IPS-11a (cell line): ENCODE results near the gene LGR4.

ENCODE experiments used
- H3K4me3 ChIP-seq: one replicate; pipeline ENCODE4 v1.5.1; 2013; ENCODE audit warnings: low read depth, low read length, control low read depth

Gene LGR4

GRCh38 chr11:27386181-27386845, 86.3 kb downstream of the LGR4 start:
- no peak overlapping the region for H3K4me3 ChIP-seq

GRCh38 chr11:27385245-27385644, 87.3 kb downstream of the LGR4 start:
- H3K4me3 ChIP-seq: no peak overlapping the region

DNA sequence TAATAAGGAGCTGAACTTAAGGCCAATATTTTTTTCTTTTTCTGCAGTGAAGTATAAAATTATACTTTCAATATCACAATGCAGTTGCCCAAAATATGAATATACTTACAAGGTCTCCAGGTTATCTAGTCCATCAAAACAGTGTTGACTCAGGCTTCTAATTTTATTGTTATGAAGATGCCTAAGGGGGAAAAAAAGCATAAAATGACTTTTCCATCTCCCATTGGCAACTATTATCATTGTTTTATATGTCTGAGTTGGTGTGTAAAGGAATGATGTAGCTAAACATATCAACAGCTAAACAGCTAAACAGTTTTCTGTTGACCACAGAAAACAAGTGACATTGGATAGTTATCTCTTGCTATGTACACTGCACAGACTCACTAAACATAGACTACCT, 88.4 kb downstream of the LGR4 start:
- no peak overlapping the region for H3K4me3 ChIP-seq

DNA sequence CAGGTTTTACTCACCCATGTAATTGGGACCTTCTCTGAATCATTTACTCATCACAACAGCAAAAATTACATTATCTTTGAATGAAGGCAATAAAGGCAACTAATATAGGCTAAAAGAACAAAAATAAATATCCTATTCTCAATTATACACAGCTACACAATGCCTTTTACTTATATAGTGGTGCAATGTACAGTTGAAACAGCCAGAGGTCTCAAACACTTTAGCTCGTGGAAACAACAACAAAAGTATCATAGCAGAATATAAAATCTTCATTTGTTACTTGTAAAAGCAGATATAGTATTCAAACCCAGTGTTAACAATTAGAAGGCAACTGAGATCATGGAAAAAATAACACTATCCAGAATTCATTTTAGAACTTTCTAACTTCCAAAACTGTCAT, 88.9 kb downstream of the LGR4 start:
- H3K4me3 ChIP-seq: no peak overlapping the region

- no peak overlapping the region for H3K4me3 ChIP-seq
Measured at GRCh38 chr11:27381238-27381666, 91.3 kb downstream of the LGR4 start.

DNA sequence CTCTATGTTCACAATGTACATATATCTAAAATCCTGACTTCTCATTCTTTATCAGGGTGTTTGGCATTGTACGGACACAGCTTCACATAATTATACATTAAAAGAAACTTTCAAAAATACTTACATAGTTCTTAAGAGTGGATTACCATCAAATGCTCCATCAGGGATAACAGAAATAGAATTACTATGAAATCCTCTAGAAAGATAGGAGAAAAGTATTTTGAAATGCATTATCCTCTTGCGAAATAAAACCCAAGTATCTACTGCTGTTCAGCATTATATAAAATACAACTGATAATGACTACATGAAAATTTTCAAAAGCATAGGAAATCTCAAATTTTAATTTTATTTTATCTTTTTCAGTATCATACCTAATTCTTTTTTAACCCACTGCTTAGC, 91.8 kb downstream of the LGR4 start:
- H3K4me3 ChIP-seq: no peak overlapping the region

DNA sequence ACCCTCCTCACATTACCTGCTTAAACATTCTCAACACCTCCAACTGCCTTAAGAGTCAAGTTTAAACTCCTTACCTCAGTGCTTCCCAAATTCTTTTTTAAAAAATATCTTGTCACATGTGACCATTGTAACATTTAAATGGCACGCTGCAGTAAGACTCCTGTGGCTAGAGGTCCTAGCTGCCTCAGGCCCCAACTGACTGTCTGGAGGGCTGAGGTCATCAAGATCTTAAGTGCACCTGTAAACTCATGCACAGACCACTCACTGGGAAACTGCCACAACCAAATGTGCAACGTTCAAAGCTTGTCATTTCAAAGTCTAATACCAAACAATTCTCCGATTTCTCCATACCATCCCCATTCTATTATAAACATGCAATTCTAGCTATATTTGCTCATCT, 93.1 kb downstream of the LGR4 start:
- no peak overlapping the region for H3K4me3 ChIP-seq

DNA sequence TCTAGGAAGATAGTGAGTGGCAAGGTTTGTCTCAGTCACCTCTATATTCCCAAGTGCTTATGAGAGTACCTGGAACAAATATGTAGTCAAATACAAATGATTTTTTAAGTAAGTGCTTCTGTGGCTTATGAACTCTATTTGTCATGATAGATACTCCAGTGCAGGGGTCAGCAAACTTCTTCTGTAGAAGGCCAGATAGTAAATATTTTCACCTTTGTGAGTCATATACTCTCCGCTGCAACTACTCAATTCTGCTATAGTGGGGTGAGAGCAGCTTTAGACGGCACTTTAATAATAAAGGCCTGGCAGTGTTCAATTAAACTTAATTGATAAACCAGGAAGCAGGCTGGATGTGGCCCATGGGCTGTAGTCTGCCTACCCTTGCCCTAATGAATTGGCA, 97.2 kb downstream of the LGR4 start:
- no peak overlapping the region for H3K4me3 ChIP-seq

GRCh38 chr11:27373856-27374602, 98.6 kb downstream of the LGR4 start:
- H3K4me3 ChIP-seq: no peak overlapping the region

DNA sequence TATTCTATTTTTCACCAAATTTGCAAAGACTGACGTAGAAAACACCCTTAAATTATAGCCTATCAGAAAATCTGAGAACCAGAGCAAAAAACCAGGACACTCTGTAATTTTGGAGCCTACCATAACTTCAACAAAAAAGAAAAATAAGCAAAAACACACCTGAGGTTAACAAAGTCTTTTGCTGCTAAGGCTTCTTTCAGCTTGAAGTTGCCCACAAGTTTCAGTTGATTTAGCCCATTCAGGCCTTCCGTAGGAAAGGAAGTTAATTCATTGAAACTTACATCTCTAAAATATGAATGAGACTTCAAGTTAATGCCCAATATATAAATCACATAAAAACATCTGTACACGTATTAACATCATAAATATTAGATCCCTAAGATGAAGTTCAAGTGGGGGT, 99.2 kb downstream of the LGR4 start:
- no peak overlapping the region for H3K4me3 ChIP-seq

- H3K4me3 ChIP-seq: no peak overlapping the region
Measured at GRCh38 chr11:27372164-27372563, 100.4 kb downstream of the LGR4 start.

- no peak overlapping the region for H3K4me3 ChIP-seq
Measured at GRCh38 chr11:27371489-27371888, 101.1 kb downstream of the LGR4 start.

DNA sequence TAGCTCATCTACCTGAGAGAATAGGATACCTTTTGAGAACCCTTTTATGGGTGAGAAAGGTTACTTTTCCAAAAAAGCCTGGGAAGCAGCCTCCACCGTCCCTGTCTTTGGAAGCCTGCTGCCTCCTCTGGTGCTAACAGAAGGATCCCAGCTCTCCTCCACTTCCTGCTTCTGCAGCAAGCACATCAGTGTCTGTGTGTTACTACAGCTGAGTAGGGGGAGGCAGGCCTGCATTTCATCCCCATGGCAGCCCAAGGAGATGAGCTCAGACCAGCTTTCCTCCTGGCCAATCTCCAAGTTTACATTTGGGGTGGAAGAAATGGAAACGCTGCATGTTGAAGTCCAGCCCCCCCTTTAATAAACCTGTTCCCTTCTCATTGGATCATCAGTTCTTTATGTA, 102.2 kb downstream of the LGR4 start:
- H3K4me3 ChIP-seq: no peak overlapping the region

GRCh38 chr11:27367881-27368280, 104.7 kb downstream of the LGR4 start:
- no peak overlapping the region for H3K4me3 ChIP-seq

GRCh38 chr11:27363576-27364117, 108.9 kb downstream of the LGR4 start:
- peak overlapping the region; percentile 5 for H3K4me3 ChIP-seq

GRCh38 chr11:27362749-27363575, 109.6 kb downstream of the LGR4 start, which contains the start of gene CCDC34:
Gene CCDC34, minus strand, starts transcription at chr11:27363215. Its CDS starts 21 bp downstream, at chr11:27363194.
- peak within 1 kb of the TSS; percentile 92 for H3K4me3 ChIP-seq

GRCh38 chr11:27361649-27362431, 110.8 kb downstream of the LGR4 start:
- H3K4me3 ChIP-seq: peak overlapping the region; percentile 92

- H3K4me3 ChIP-seq: no peak overlapping the region
Measured at GRCh38 chr11:27358296-27358695, 114.3 kb downstream of the LGR4 start.

DNA sequence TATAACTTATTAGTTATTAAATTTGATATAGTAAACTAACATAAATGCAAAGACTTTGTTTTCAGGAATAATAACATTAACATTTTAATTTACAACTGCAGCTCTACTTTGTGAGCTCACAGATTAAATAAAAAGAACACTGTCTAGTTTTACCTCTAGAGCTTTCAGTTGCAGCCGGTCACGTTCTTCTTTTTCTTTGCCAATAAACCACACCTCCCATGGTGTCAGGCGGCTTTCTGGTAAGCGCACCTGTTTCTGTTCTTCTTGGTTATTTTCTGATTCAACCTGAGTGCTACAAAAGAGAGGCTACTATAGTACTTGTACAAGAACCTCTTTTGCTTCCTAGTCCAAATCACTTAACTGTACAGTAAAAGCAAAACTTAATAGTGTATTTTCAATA, 115.3 kb downstream of the LGR4 start:
- no peak overlapping the region for H3K4me3 ChIP-seq

GRCh38 chr11:27356624-27357222, 115.9 kb downstream of the LGR4 start:
- no peak overlapping the region for H3K4me3 ChIP-seq
